K562 (cell line): ENCODE measurements around the gene MAD2L1. TPM values are rescaled to one million over a fixed set of nuclear protein-coding genes. Genes with fewer than 3 reads are reported as not detected.

Experiments
- ATAC-seq: fragments of 200-7000 bp; cut with Tn5 transposase; 3 replicates; pipeline ENCODE4 v1.9.1; 2020; ENCODE audit warnings: moderate library complexity
- BruUV-seq: library from RNA; stranded (reverse); fragments of 400-500 nt; replicated peaks from 2 replicates; lab custom pipeline; 2021; lab: Mats Ljungman, UMichigan
- CTCF ChIA-PET: fragments of 300-600 bp; formaldehyde crosslinking; extraction: SDS; loops from one replicate; lab custom pipeline; 2021; ENCODE audit warnings: low intra/inter-chr PET ratio; lab: Yijun Ruan, JAX
- POLR2A ChIA-PET: fragments of 300-600, 350-650 bp; sonication (Branson Sonifier 250); formaldehyde crosslinking; extraction: SDS; loops from one replicate; lab custom pipeline; 2021; ENCODE audit warnings: antibody characterized with exemption, inconsistent platforms; lab: Yijun Ruan, JAX
- DNase-seq, 4 experiments: peaks; one replicate each; pipeline versions ENCODE4 v3.0.0 to v3.0.0-alpha.2; 2011 to 2018; ENCODE audit warnings: low spot score in 3 of 4, mixed read lengths in 3 of 4; ENCODE audit errors: extremely low read depth in 1 of 4
- FAIRE-seq: peaks from 2 replicates; lab custom pipeline; 2011; peaks lifted over from hg19 to GRCh38; lab: Jason Lieb, UNC
- H2AFZ ChIP-seq: 2 replicates; pipeline ENCODE4 v1.6.0; 2011; ENCODE audit warnings: low read depth, low read length, control low read depth, inconsistent platforms
- H3K27ac ChIP-seq: fragments of 200-600 bp; 3 replicates; pipeline ENCODE4 v1.8.0; 2011; ENCODE audit warnings: low read depth, mild to moderate bottlenecking, control low read depth, inconsistent platforms, low read length, moderate library complexity, mixed read lengths; ENCODE audit errors: extremely low read depth
- H3K27me3 ChIP-seq, 2 experiments: fragments of 300-600 bp in 1 of 2; 2 replicates in 1 of 2; 3 replicates in 1 of 2; pipeline versions ENCODE4 v1.6.0 to v1.8.0; 2011; ENCODE audit warnings: inconsistent platforms in 2 of 2, low read length in 2 of 2, mild to moderate bottlenecking in 1 of 2, mixed read lengths in 1 of 2, moderate library complexity in 1 of 2; ENCODE audit not compliant: control insufficient read depth in 2 of 2, insufficient read depth in 2 of 2
- H3K36me3 ChIP-seq: fragments of 300-600 bp; 3 replicates; pipeline ENCODE4 v1.8.0; 2011; ENCODE audit warnings: mild to moderate bottlenecking, low read length, inconsistent platforms; ENCODE audit not compliant: control insufficient read depth, insufficient read depth
- H3K4me1 ChIP-seq, 2 experiments: fragments of 200-600 bp in 1 of 2; replicated peaks in 1 of 2; 2 replicates in 1 of 2; 3 replicates in 1 of 2; pipeline versions ENCODE4 v1.5.1 to v1.8.0; 2011; ENCODE audit warnings: inconsistent platforms in 2 of 2, low read length in 2 of 2, mild to moderate bottlenecking in 1 of 2, mixed read lengths in 1 of 2, moderate library complexity in 1 of 2; ENCODE audit not compliant: control insufficient read depth in 2 of 2, insufficient read depth in 2 of 2
- H3K4me2 ChIP-seq: 2 replicates; pipeline ENCODE4 v1.6.1; 2011; ENCODE audit warnings: low read length, control low read depth, inconsistent platforms, mixed read lengths; ENCODE audit not compliant: insufficient read depth
- H3K4me3 ChIP-seq: fragments of 200-600 bp; sonication (generic), shearing (Covaris generic); 2 replicates; pipeline ENCODE4 v1.5.1; 2016; ENCODE audit warnings: control low read depth, inconsistent platforms
- H3K79me2 ChIP-seq: fragments of 200-600 bp; 3 replicates; pipeline ENCODE4 v1.8.0; 2011; ENCODE audit warnings: low read length, inconsistent platforms; ENCODE audit not compliant: control insufficient read depth, insufficient read depth
- H3K9ac ChIP-seq, 2 experiments: 2 replicates each; pipeline versions ENCODE4 v1.6.0 to v1.6.1; 2011; ENCODE audit warnings: low read depth in 2 of 2, low read length in 2 of 2, control low read depth in 1 of 2, inconsistent platforms in 1 of 2, mild to moderate bottlenecking in 1 of 2, mixed read lengths in 1 of 2; ENCODE audit not compliant: insufficient read depth in 1 of 2
- H3K9me1 ChIP-seq: one replicate; pipeline ENCODE4 v1.6.0; 2011; ENCODE audit warnings: inconsistent platforms, mild to moderate bottlenecking, low read length, moderate library complexity; ENCODE audit not compliant: control insufficient read depth, insufficient read depth
- H3K9me3 ChIP-seq: replicated peaks from 2 replicates; pipeline ENCODE4 v1.5.1; 2011; ENCODE audit warnings: low read depth, low read length, inconsistent platforms; ENCODE audit not compliant: control insufficient read depth, insufficient read depth
- H4K20me1 ChIP-seq: replicated peaks from 2 replicates; pipeline ENCODE4 v1.6.1; 2011; ENCODE audit warnings: low read length, inconsistent platforms, mixed read lengths; ENCODE audit not compliant: control insufficient read depth, insufficient read depth
- BCL6 ChIP-seq: fragments of 250-450 bp; sonication (Bioruptor Pico); IDR thresholded peaks from 2 replicates; pipeline ENCODE4 v1.4.0; 2020
- CBX8 ChIP-seq: fragments of 200-600 bp; sonication (generic); IDR thresholded peaks from 2 replicates; pipeline ENCODE4 v1.6.1; 2012; ENCODE audit warnings: borderline replicate concordance, mixed run types, low read depth, mild to moderate bottlenecking, moderate library complexity, mixed read lengths, low read length, control low read depth, inconsistent platforms; ENCODE audit not compliant: poor library complexity, severe bottlenecking; ENCODE audit errors: extremely low read depth
- CUX1 ChIP-seq: fragments of 200-800 bp; sonication (Bioruptor generic); IDR thresholded peaks from 2 replicates; pipeline ENCODE4 v1.6.1; 2016; ENCODE audit warnings: missing genetic modification characterization, missing compliant biosample characterization
- DIDO1 ChIP-seq: fragments of 450-650 bp; IDR thresholded peaks from 2 replicates; pipeline ENCODE4 v1.6.1; 2016; ENCODE audit warnings: low read depth, missing biosample characterization, missing genetic modification characterization
- ELF4 ChIP-seq: fragments of 450-650 bp; formaldehyde crosslinking; IDR thresholded peaks from 2 replicates; pipeline ENCODE4 v1.4.0; 2022; ENCODE audit warnings: missing genetic modification characterization
- FIP1L1 ChIP-seq: fragments of 200-400 bp; formaldehyde crosslinking; IDR thresholded peaks from 2 replicates; pipeline ENCODE4 v1.6.1; 2018; ENCODE audit warnings: mild to moderate bottlenecking, low read depth, low read length; ENCODE audit not compliant: poor library complexity, severe bottlenecking
- FOXP4 ChIP-seq: sonication (generic); formaldehyde crosslinking; IDR thresholded peaks from 2 replicates; pipeline ENCODE4 v1.8.0; 2022; ENCODE audit warnings: mild to moderate bottlenecking, missing genetic modification reagents, borderline replicate concordance
- HINFP ChIP-seq: fragments of 450-650 bp; conservative IDR thresholded peaks from 2 replicates; pipeline ENCODE4 v1.6.1; 2016; ENCODE audit warnings: missing genetic modification characterization, low read depth, mild to moderate bottlenecking, control low read depth, missing compliant biosample characterization
- HMG20B ChIP-seq: fragments of 250-450 bp; sonication (Bioruptor Pico); IDR thresholded peaks from 2 replicates; pipeline ENCODE4 v1.5.0; 2021; ENCODE audit warnings: mild to moderate bottlenecking
- IFI16 ChIP-seq: fragments of 250-450 bp; sonication (Bioruptor Pico); IDR thresholded peaks from 2 replicates; pipeline ENCODE4 v2.1.2; 2022; ENCODE audit warnings: mild to moderate bottlenecking, inconsistent platforms
- NR1H2 ChIP-seq: sonication (generic); formaldehyde crosslinking; IDR thresholded peaks from 2 replicates; pipeline ENCODE4 v1.4.0; 2020; ENCODE audit warnings: mild to moderate bottlenecking, missing genetic modification reagents
- ZKSCAN3 ChIP-seq: fragments of 250-450 bp; sonication (Bioruptor Pico); IDR thresholded peaks from 2 replicates; pipeline ENCODE4 v1.4.0; 2020
- ZNF766 ChIP-seq: fragments of 200-800 bp; sonication (Bioruptor generic); conservative IDR thresholded peaks from 2 replicates; pipeline ENCODE4 v1.6.1; 2016; ENCODE audit warnings: missing genetic modification characterization, missing compliant biosample characterization
- WGBS: fragments of 100-300 bp; shearing (Covaris generic); methylation state at CpG from one replicate; pipeline ENCODE4 v1.1.6; 2016; ENCODE audit warnings: low coverage, mixed read lengths; ENCODE audit not compliant: insufficient coverage; ENCODE audit errors: missing lambda C conversion rate; 5-methylcytosine and 5-hydroxymethylcytosine counted together
- in situ Hi-C: fragments of 300-500 bp; cut with MboI; formaldehyde crosslinking; loops from 4 replicates; pipeline ENCODE4 v1.15.0; 2018; ENCODE audit warnings: inconsistent platforms, mixed read lengths
- intact Hi-C: fragments of 100-400 bp; cut with micrococcal nuclease; formaldehyde crosslinking; loops from 2 replicates; pipeline ENCODE4 v1.14.2; 2022
- polyA plus RNA-seq, 8 experiments: library from polyadenylated mRNA; depleted of rRNA in 4 of 8; stranded (reverse) in 5 of 8; unstranded in 3 of 8; fragments of >200 nt; fragmentation: Nextera tagmentation in 2 of 8; fragmentation: Illumina TruSeq in 1 of 8; extraction: Ambion mirVana in 2 of 8; extraction: Trizol in 1 of 8; gene quantifications; 2 replicates each; pipeline versions ENCODE4 v1.2.1 to v1.2.3, GENCODE V29; 2011 to 2014; ENCODE audit warnings: inconsistent platforms in 1 of 8, missing spikeins in 1 of 8
- total RNA-seq, 7 experiments: library from RNA; depleted of rRNA in 6 of 7; stranded (reverse); fragments of >200 nt in 6 of 7; fragmentation: Illumina TruSeq in 2 of 7; extraction: Trizol in 2 of 7; gene quantifications; 2 replicates each; pipeline versions ENCODE4 v1.2.1 to v1.2.3, GENCODE V29; 2011 to 2021; ENCODE audit warnings: low replicate concordance in 1 of 7

Gene MAD2L1
- total and polyA plus RNA-seq, 9 of the 15 experiments (the other 6 are each of a cell fraction or from before 2014, with no cell fraction given) = 75.0 to 494 (median 129) TPM

- H3K27me3 ChIP-seq = no peaks in the 10 kb centered on the region
- H3K9ac ChIP-seq = no peak overlapping the region
- ATAC-seq (no peak), DNase-seq (no peak), FAIRE-seq (no peak)
- no peak overlapping the region for H3K4me3 ChIP-seq
- in situ Hi-C loops (no loop called here), intact Hi-C loops (loop anchor here (10.0 kb wide), 1 partner anchor 1175 kb away; no protein-coding TSS in a partner anchor)
- no peaks in the 10 kb centered on the region for H3K79me2 ChIP-seq
- H3K9me3 ChIP-seq = no peaks in the 10 kb centered on the region
- ChIA-PET CTCF (no interaction called here), POLR2A (no interaction called here)
- no TSS peak for BruUV-seq
- H3K36me3 ChIP-seq = no peaks in the 10 kb centered on the region
- H3K9me1 ChIP-seq = no peaks in the 10 kb centered on the region
- H2AFZ ChIP-seq = no peak overlapping the region
- H3K27ac ChIP-seq = no peak overlapping the region
- H4K20me1 ChIP-seq = no peaks in the 10 kb centered on the region
- no peaks in the 10 kb centered on the region for H3K4me1 ChIP-seq
- H3K4me2 ChIP-seq = no peak overlapping the region
- 0% methylated on average over 5 of the region's 5 CpGs for WGBS
- no peak for TF ChIP-seq IFI16
- no peak for TF ChIP-seq HINFP (tag)
- no peak for TF ChIP-seq HMG20B
- no peak for TF ChIP-seq ZKSCAN3 (CRISPR knock-in tag)
- TF ChIP-seq NR1H2 (CRISPR knock-in tag) = no peak
- no peak for TF ChIP-seq DIDO1 (tag)
- TF ChIP-seq BCL6 = no peak
- no peak for TF ChIP-seq FIP1L1
- no peak for TF ChIP-seq FOXP4
- TF ChIP-seq CUX1 (CRISPR knock-in tag) = no peak
- TF ChIP-seq ELF4 (CRISPR knock-in tag) = no peak
- TF ChIP-seq ZNF766 = no peak
- TF ChIP-seq CBX8 = no peak
Measured at GRCh38 chr4:120079839-120080520, 13.3 kb upstream of the MAD2L1 start.
